SK-N-SH (cell line): ENCODE results near the gene FDXR.

Experiments used
- CTCF ChIP-seq: fragments of 200-600 bp; sonication (generic); IDR thresholded peaks from 2 replicates; pipeline ENCODE4 v1.6.1; 2017; ENCODE audit warnings: antibody characterized with exemption, mild to moderate bottlenecking, moderate library complexity
- EP300 ChIP-seq, 2 experiments: IDR thresholded peaks; 2 replicates each; pipeline versions ENCODE4 v1.4.0 to v1.6.1; 2012; ENCODE audit warnings: borderline replicate concordance in 1 of 2, low read depth in 1 of 2, low read length in 1 of 2
- MAX ChIP-seq: IDR thresholded peaks from 2 replicates; pipeline ENCODE4 v1.4.0; 2012; ENCODE audit warnings: low read depth
- MXI1 ChIP-seq: IDR thresholded peaks from 2 replicates; pipeline ENCODE4 v1.6.1; 2012; ENCODE audit warnings: mild to moderate bottlenecking, low read depth, low read length, improper control_type of control experiment
- REST ChIP-seq: IDR thresholded peaks from 2 replicates; pipeline ENCODE4 v1.6.1; 2012; ENCODE audit warnings: mild to moderate bottlenecking, low read depth, low read length, moderate library complexity
- TAF1 ChIP-seq: IDR thresholded peaks from 2 replicates; pipeline ENCODE4 v1.6.1; 2012; ENCODE audit warnings: low read depth, mild to moderate bottlenecking, low read length, moderate library complexity, borderline replicate concordance
- USF1 ChIP-seq: IDR thresholded peaks from 2 replicates; pipeline ENCODE4 v1.4.0; 2012; ENCODE audit warnings: low read depth, borderline replicate concordance
- USF2 ChIP-seq: fragments of 150-350 bp; IDR thresholded peaks from 2 replicates; pipeline ENCODE4 v1.6.1; 2017; ENCODE audit warnings: antibody characterized with exemption, low read length, low read depth, borderline replicate concordance

GRCh38 chr17:74870512-74870911 lies 2.3 kb downstream of the FDXR start:
- no peak for TF ChIP-seq USF2
- TF ChIP-seq USF1: no peak
- no peak for TF ChIP-seq TAF1
- TF ChIP-seq CTCF: no peak
- TF ChIP-seq MAX: no peak
- TF ChIP-seq MXI1: no peak
- TF ChIP-seq REST: no peak
- no peak for TF ChIP-seq EP300 (IDR thresholded peaks at IDR 0.05; ENCODE audit: borderline replicate concordance in 1 of 2, low read depth in 1 of 2, low read length in 1 of 2)
